A549 (cell line): ENCODE measurements around the gene PDE4D. TPM values are rescaled to one million over a fixed set of nuclear protein-coding genes. Genes with fewer than 3 reads are reported as not detected.

Experiments used
- ATAC-seq, 2 experiments: fragments of 200-7000 bp in 1 of 2; fragments of >200 bp in 1 of 2; cut with Nextera tagmentation in 1 of 2; cut with Tn5 transposase in 1 of 2; 3 replicates each; pipeline versions ENCODE4 v1.8.0 to v1.9.1; 2018 to 2020; ENCODE audit warnings: mild to moderate bottlenecking in 1 of 2, moderate library complexity in 1 of 2
- CTCF ChIA-PET: fragments of 300-600 bp; sonication (Branson Sonifier 250); formaldehyde crosslinking; extraction: SDS; loops from one replicate; lab custom pipeline; 2021; ENCODE audit warnings: antibody characterized with exemption, inconsistent platforms; lab: Yijun Ruan, JAX
- POLR2A ChIA-PET: fragments of 350-600 bp; formaldehyde crosslinking; extraction: SDS; loops from one replicate; lab custom pipeline; 2021; ENCODE audit warnings: antibody characterized with exemption, inconsistent platforms; lab: Yijun Ruan, JAX
- DNase-seq, 2 experiments: peaks; one replicate each; pipeline versions ENCODE4 v3.0.0 to v3.0.0-alpha.2; 2011 to 2016; ENCODE audit warnings: low read depth in 1 of 2, low spot score in 1 of 2
- FAIRE-seq: peaks from 2 replicates; lab custom pipeline; 2011; peaks lifted over from hg19 to GRCh38; lab: Jason Lieb, UNC
- H3K27ac ChIP-seq, 2 experiments: fragments of >200 bp; sonication (Bioruptor Twin); formaldehyde crosslinking; 3 replicates each; pipeline ENCODE4 v1.5.1; 2016 to 2017
- H3K4me1 ChIP-seq: fragments of >200 bp; sonication (Bioruptor Twin); formaldehyde crosslinking; 3 replicates; pipeline ENCODE4 v1.6.1; 2016
- H3K4me2 ChIP-seq: fragments of >200 bp; sonication (Bioruptor Twin); formaldehyde crosslinking; 3 replicates; pipeline ENCODE4 v1.6.1; 2016
- H3K4me3 ChIP-seq: fragments of >200 bp; sonication (Bioruptor Twin); formaldehyde crosslinking; 3 replicates; pipeline ENCODE4 v1.5.1; 2016
- H3K9me3 ChIP-seq: fragments of >200 bp; sonication (Bioruptor Twin); formaldehyde crosslinking; 3 replicates; pipeline ENCODE4 v1.6.1; 2016
- CEBPB ChIP-seq, 2 experiments: fragments of >200 bp in 1 of 2; sonication (Bioruptor Twin) in 1 of 2; formaldehyde crosslinking in 1 of 2; IDR thresholded peaks; 2 replicates each; pipeline ENCODE4 v1.6.1; 2012 to 2016
- CHD2 ChIP-seq: fragments of 150-350 bp; IDR thresholded peaks from 2 replicates; pipeline ENCODE4 v1.6.1; 2014; ENCODE audit warnings: low read length; ENCODE audit not compliant: partially characterized antibody
- EP300 ChIP-seq, 2 experiments: fragments of >200 bp; sonication (Bioruptor Twin); formaldehyde crosslinking; IDR thresholded peaks; 2 replicates in 1 of 2; 3 replicates in 1 of 2; pipeline ENCODE4 v1.6.1; 2016 to 2017
- ESRRA ChIP-seq: fragments of 150-350 bp; IDR thresholded peaks from 2 replicates; pipeline ENCODE4 v1.6.1; 2014; ENCODE audit warnings: mild to moderate bottlenecking, low read length, borderline replicate concordance
- FOSL2 ChIP-seq, 2 experiments: fragments of 450-650 bp in 1 of 2; fragments of >200 bp in 1 of 2; sonication (Bioruptor Twin) in 1 of 2; formaldehyde crosslinking; IDR thresholded peaks; 2 replicates each; pipeline versions ENCODE4 v1.5.0 to v1.6.1; 2016 to 2020; ENCODE audit warnings: mild to moderate bottlenecking in 1 of 2, moderate library complexity in 1 of 2
- GATA3 ChIP-seq: IDR thresholded peaks from 2 replicates; pipeline ENCODE4 v1.6.1; 2012; ENCODE audit warnings: borderline replicate concordance
- HES2 ChIP-seq: fragments of >200 bp; sonication (Bioruptor Twin); formaldehyde crosslinking; IDR thresholded peaks from 2 replicates; pipeline ENCODE4 v1.6.1; 2016
- JUN ChIP-seq, 2 experiments: fragments of >200 bp; sonication (Bioruptor Twin); formaldehyde crosslinking; IDR thresholded peaks; 2 replicates in 1 of 2; 3 replicates in 1 of 2; pipeline ENCODE4 v1.6.1; 2016 to 2017
- KDM1A ChIP-seq: fragments of 200-600 bp; sonication (generic); IDR thresholded peaks from 2 replicates; pipeline ENCODE4 v1.6.1; 2016; ENCODE audit warnings: low read depth, mild to moderate bottlenecking
- MAFK ChIP-seq: fragments of 450-650 bp; IDR thresholded peaks from 2 replicates; pipeline ENCODE4 v1.6.1; 2014; ENCODE audit not compliant: partially characterized antibody
- MAX ChIP-seq: IDR thresholded peaks from 2 replicates; pipeline ENCODE4 v1.6.1; 2012
- MYC ChIP-seq: IDR thresholded peaks from 2 replicates; pipeline ENCODE4 v1.6.1; 2012; ENCODE audit warnings: mild to moderate bottlenecking, inconsistent platforms, low read length, improper control_type of control experiment, borderline replicate concordance
- POLR2A ChIP-seq: IDR thresholded peaks from 2 replicates; pipeline ENCODE4 v1.6.1; 2012; ENCODE audit warnings: mild to moderate bottlenecking, low read length
- RAD21 ChIP-seq, 2 experiments: fragments of >200 bp in 1 of 2; sonication (Bioruptor Twin) in 1 of 2; formaldehyde crosslinking in 1 of 2; IDR thresholded peaks in 1 of 2; conservative IDR thresholded peaks in 1 of 2; 2 replicates in 1 of 2; 3 replicates in 1 of 2; pipeline ENCODE4 v1.6.1; 2012 to 2018; ENCODE audit warnings: inconsistent platforms in 1 of 2
- SMC3 ChIP-seq: fragments of >200 bp; sonication (Bioruptor Twin); formaldehyde crosslinking; IDR thresholded peaks from 3 replicates; pipeline ENCODE4 v1.6.1; 2018; ENCODE audit warnings: inconsistent platforms
- WGBS: methylation state at CpG from one replicate; pipeline ENCODE4 v1.1.6; 2017; ENCODE audit errors: missing lambda C conversion rate; 5-methylcytosine and 5-hydroxymethylcytosine counted together
- polyA plus RNA-seq, 4 experiments: library from polyadenylated mRNA; depleted of rRNA in 3 of 4; stranded (reverse); fragments of >200 nt; fragmentation: RNase III in 1 of 4; extraction: RNeasy Plus Mini Kit Qiagen cat#74134 plus additional on column Dnase treatment in 1 of 4; gene quantifications; 2 replicates in 3 of 4; 3 replicates in 1 of 4; pipeline ENCODE4 v1.2.3, GENCODE V29; 2011 to 2017
- TF ChIP-seq, protein P1 (sequence below): IDR thresholded peaks from 2 replicates; pipeline ENCODE4 v1.6.1; 2012
- TF ChIP-seq, protein P2 (sequence below): fragments of 250-450 bp; sonication (Bioruptor Pico); IDR thresholded peaks from 2 replicates; pipeline ENCODE4 v1.5.0; 2020; ENCODE audit warnings: low read depth, mild to moderate bottlenecking, moderate library complexity
- TF ChIP-seq, protein P3 (sequence below): fragments of >200 bp; sonication (Bioruptor Twin); formaldehyde crosslinking; IDR thresholded peaks from 3 replicates; pipeline ENCODE4 v1.6.1; 2016
- TF ChIP-seq, protein P4 (sequence below): fragments of >200 bp; sonication (Bioruptor Twin); formaldehyde crosslinking; IDR thresholded peaks from 3 replicates; pipeline ENCODE4 v1.5.1; 2016

PDE4D gene
- polyA plus RNA-seq, 2 of the 4 experiments (the other 2 are of a cell fraction) = 74.0 to 213 TPM

DNA sequence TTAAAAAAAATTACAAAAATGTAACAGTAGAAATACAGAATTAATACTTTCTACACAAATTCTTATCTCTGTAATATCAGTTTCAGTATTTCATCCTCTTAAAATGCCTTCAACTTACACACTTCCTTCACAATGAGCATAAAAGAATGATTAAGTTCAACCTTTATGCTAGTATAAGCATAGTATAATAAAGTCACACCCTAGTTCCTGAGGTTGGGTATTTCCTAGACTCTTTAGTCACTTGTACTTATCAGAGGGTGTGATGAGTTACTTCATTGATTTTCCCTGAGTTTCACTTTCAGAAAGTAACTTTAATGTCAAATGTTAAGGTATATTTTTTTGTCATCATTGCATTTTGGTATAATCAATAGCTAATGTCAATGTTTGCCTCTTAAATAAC, 302.4 kb downstream of the PDE4D start:
- no peak for ATAC-seq
- FAIRE-seq = no peak
- CTCF ChIA-PET = interaction anchor here (1.1 kb wide), 2 partner anchors 21 to 82 kb away, joined by 3 to 4 read pairs; no protein-coding TSS in a partner anchor
- no peak for DNase-seq
- Histone ChIP-seq H3K9me3 (0 out of 3 replicates have a peak, but pooled peaks cover 10% of the 10 kb centered on the region), H3K4me3 (peak overlapping the region; percentile 30), H3K4me1 (peaks cover 60% of the 10 kb centered on the region), H3K4me2 (peak overlapping the region; percentile 86), H3K27ac (peak overlapping the region; percentile 86 to 89)
- TF ChIP-seq CHD2 (no peak), MAFK (peak; percentile 48)
- POLR2A ChIA-PET = no interaction called here

DNA sequence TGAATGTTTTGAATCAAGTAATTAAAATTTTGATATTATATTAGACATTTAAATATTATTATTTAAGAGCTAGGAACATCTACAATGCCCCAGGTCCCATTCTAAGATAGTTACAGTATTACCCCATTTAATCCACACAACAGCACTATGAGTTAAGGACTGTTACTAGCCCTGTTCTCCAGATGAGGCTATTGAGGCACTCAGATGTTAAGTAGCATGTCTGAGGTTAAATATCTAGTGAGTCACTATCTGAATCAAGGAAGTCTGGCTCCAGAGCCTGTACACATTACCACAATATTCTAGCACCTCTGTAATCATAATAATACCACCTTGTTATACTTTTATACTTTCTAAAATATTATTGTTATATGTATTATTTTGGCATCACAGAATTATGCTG, 304.6 kb downstream of the PDE4D start:
- ChIA-PET POLR2A (no interaction called here), CTCF (interaction anchor here (1.1 kb wide), 1 partner anchor 66 kb away, joined by 3 read pairs; no protein-coding TSS in a partner anchor)
- Histone ChIP-seq H3K4me3 (peak overlapping the region; percentile 63; the same call in 2 of the 3 replicates), H3K4me2 (peak overlapping the region; percentile 86), H3K27ac (peak overlapping the region; percentile 89 to 91), H3K4me1 (peaks cover 56% of the 10 kb centered on the region), H3K9me3 (no peaks in the 10 kb centered on the region)
- no peak for TF ChIP-seq RAD21 (conservative IDR thresholded peaks at IDR 0.05 in 1 of 2, IDR thresholded peaks at IDR 0.05 in 1 of 2)
- no peak for TF ChIP-seq FOSL2 (IDR thresholded peaks at IDR 0.05)
- peak; percentile 68 for TF ChIP-seq FOSL2 (CRISPR knock-in tag; IDR thresholded peaks at IDR 0.05)
- peak in 1 of 2 experiments; percentile 59 for DNase-seq
- peak; percentile 85 for FAIRE-seq
- ATAC-seq = peak in 1 of 2 experiments; percentile 42; a peak in 3 of 6 replicates

GRCh38 chr5:59587489-59588337, 305.8 kb downstream of the PDE4D start:
- CTCF ChIA-PET = interaction anchor here (0.7 to 1.5 kb wide), 11 partner anchors 11 to 213 kb away, joined by 3 to 8 read pairs (median 3); no protein-coding TSS in a partner anchor
- H3K9me3 ChIP-seq = no peaks in the 10 kb centered on the region
- ATAC-seq = peak; percentile 89
- peak overlapping the region; percentile 86 for H3K4me2 ChIP-seq
- peaks cover 49% of the 10 kb centered on the region for H3K4me1 ChIP-seq
- H3K4me3 ChIP-seq = peak overlapping the region; percentile 63
- POLR2A ChIA-PET = interaction anchor here (0.6 to 1.4 kb wide), 5 partner anchors 9 to 204 kb away, joined by 3 to 5 read pairs (median 3); no protein-coding TSS in a partner anchor
- under 1% methylated on average over 15 of the region's 17 CpGs for WGBS
- TF ChIP-seq GATA3 (peak; percentile 55; the same call in 1 of the 2 replicates), MAX (peak; percentile 67), ESRRA (no peak), POLR2A (peak; percentile 63), JUN (IDR thresholded peaks at IDR 0.05) (peak; percentile 34 to 37; a peak in 2 of 5 replicates), FOSL2 (IDR thresholded peaks at IDR 0.05) (no peak), FOSL2 (CRISPR knock-in tag; IDR thresholded peaks at IDR 0.05) (peak; percentile 31; the same call in 1 of the 2 replicates), HES2 (no peak), SMC3 (peak; percentile 55), RAD21 (conservative IDR thresholded peaks at IDR 0.05 in 1 of 2, IDR thresholded peaks at IDR 0.05 in 1 of 2) (peak; percentile 57 to 60), MYC (peak; percentile 3; the same call in 1 of the 2 replicates), KDM1A (no peak), EP300 (IDR thresholded peaks at IDR 0.05) (peak; percentile 61 to 82; a peak in 4 of 5 replicates), CEBPB (IDR thresholded peaks at IDR 0.05) (peak in 1 of 2 experiments; percentile 86; a peak in 2 of 4 replicates)
- TF ChIP-seq, protein P1, sequence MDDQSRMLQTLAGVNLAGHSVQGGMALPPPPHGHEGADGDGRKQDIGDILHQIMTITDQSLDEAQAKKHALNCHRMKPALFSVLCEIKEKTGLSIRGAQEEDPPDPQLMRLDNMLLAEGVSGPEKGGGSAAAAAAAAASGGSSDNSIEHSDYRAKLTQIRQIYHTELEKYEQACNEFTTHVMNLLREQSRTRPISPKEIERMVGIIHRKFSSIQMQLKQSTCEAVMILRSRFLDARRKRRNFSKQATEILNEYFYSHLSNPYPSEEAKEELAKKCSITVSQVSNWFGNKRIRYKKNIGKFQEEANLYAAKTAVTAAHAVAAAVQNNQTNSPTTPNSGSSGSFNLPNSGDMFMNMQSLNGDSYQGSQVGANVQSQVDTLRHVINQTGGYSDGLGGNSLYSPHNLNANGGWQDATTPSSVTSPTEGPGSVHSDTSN = no peak
- TF ChIP-seq, protein P2, sequence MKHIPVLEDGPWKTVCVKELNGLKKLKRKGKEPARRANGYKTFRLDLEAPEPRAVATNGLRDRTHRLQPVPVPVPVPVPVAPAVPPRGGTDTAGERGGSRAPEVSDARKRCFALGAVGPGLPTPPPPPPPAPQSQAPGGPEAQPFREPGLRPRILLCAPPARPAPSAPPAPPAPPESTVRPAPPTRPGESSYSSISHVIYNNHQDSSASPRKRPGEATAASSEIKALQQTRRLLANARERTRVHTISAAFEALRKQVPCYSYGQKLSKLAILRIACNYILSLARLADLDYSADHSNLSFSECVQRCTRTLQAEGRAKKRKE (CRISPR knock-in tag) = 0 out of 2 replicates have a peak, but pooled peaks have one; percentile 40
- TF ChIP-seq, protein P3, sequence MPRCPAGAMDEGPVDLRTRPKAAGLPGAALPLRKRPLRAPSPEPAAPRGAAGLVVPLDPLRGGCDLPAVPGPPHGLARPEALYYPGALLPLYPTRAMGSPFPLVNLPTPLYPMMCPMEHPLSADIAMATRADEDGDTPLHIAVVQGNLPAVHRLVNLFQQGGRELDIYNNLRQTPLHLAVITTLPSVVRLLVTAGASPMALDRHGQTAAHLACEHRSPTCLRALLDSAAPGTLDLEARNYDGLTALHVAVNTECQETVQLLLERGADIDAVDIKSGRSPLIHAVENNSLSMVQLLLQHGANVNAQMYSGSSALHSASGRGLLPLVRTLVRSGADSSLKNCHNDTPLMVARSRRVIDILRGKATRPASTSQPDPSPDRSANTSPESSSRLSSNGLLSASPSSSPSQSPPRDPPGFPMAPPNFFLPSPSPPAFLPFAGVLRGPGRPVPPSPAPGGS = peak; percentile 55; the same call in 1 of the 3 replicates
- TF ChIP-seq, protein P4, sequence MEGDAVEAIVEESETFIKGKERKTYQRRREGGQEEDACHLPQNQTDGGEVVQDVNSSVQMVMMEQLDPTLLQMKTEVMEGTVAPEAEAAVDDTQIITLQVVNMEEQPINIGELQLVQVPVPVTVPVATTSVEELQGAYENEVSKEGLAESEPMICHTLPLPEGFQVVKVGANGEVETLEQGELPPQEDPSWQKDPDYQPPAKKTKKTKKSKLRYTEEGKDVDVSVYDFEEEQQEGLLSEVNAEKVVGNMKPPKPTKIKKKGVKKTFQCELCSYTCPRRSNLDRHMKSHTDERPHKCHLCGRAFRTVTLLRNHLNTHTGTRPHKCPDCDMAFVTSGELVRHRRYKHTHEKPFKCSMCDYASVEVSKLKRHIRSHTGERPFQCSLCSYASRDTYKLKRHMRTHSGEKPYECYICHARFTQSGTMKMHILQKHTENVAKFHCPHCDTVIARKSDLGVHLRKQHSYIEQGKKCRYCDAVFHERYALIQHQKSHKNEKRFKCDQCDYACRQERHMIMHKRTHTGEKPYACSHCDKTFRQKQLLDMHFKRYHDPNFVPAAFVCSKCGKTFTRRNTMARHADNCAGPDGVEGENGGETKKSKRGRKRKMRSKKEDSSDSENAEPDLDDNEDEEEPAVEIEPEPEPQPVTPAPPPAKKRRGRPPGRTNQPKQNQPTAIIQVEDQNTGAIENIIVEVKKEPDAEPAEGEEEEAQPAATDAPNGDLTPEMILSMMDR = peak; percentile 35; the same call in 2 of the 3 replicates
- FAIRE-seq = peak; percentile 98
- peak overlapping the region; percentile 89 to 91 for H3K27ac ChIP-seq
- peak; percentile 39 to 92 for DNase-seq
